BJ (cell line): Measurements from ENCODE around the gene F13B. TPM values are rescaled to one million over a fixed set of nuclear protein-coding genes. Genes with fewer than 3 reads are reported as not detected.
"Not testable (repeated sequence)": the region's sequence is repeated elsewhere in the genome, so short reads cannot be mapped to it uniquely, and the experiment has no call there.

ENCODE experiments used
- CTCF ChIA-PET: fragments of 350-600 bp; formaldehyde crosslinking; extraction: SDS; loops from one replicate; lab custom pipeline; 2021; ENCODE audit warnings: antibody characterized with exemption, inconsistent platforms; lab: Yijun Ruan, JAX
- POLR2A ChIA-PET: fragments of 300-600 bp; sonication (Branson Sonifier 250); formaldehyde crosslinking; extraction: SDS; loops from one replicate; lab custom pipeline; 2021; ENCODE audit warnings: antibody characterized with exemption; lab: Charles Lee
- DNase-seq: peaks from one replicate; pipeline ENCODE4 v3.0.0-alpha.2; 2011; ENCODE audit warnings: low read depth
- H3K27me3 ChIP-seq: 2 replicates; pipeline ENCODE4 v1.6.0; 2011; ENCODE audit warnings: low read length; ENCODE audit not compliant: control insufficient read depth, insufficient read depth
- H3K36me3 ChIP-seq: 2 replicates; pipeline ENCODE4 v1.5.1; 2011; ENCODE audit warnings: low read length; ENCODE audit not compliant: control insufficient read depth, insufficient read depth
- H3K4me3 ChIP-seq: 2 replicates; pipeline ENCODE4 v1.5.1; 2011; ENCODE audit warnings: low read depth, mild to moderate bottlenecking, control low read depth, low read length
- CTCF ChIP-seq: IDR thresholded peaks from 2 replicates; pipeline ENCODE4 v1.5.1; 2011; ENCODE audit warnings: low read depth, mild to moderate bottlenecking, control low read depth, inconsistent platforms, low read length, moderate library complexity; ENCODE audit not compliant: insufficient read depth
- polyA plus RNA-seq: library from polyadenylated mRNA; depleted of rRNA; stranded (reverse); fragments of >200 nt; gene quantifications from 2 replicates; pipeline ENCODE4 v1.2.3, GENCODE V29; 2011

The F13B gene
- polyA plus RNA-seq, 1 experiment, result not detected

GRCh38 chr1:197100677-197101076 lies 33.6 kb upstream of the F13B start:
- ChIA-PET POLR2A (no interaction called here), CTCF (interaction anchor here (1.5 kb wide), 1 partner anchor 12 kb away, joined by 4 read pairs; no protein-coding TSS in a partner anchor)
- no peak overlapping the region for H3K4me3 ChIP-seq
- H3K27me3 ChIP-seq, result no peaks in the 10 kb centered on the region
- TF ChIP-seq CTCF, result no peak
- no peak for DNase-seq
- H3K36me3 ChIP-seq, result no peaks in the 10 kb centered on the region

GRCh38 chr1:197099444-197099843 lies 32.4 kb upstream of the F13B start:
- Histone ChIP-seq H3K36me3 (no peaks in the 10 kb centered on the region), H3K27me3 (no peaks in the 10 kb centered on the region), H3K4me3 (no peak overlapping the region)
- CTCF ChIA-PET, result no interaction called here
- POLR2A ChIA-PET, result no interaction called here
- no peak for TF ChIP-seq CTCF
- DNase-seq, result no peak

- DNase-seq, H3K36me3 ChIP-seq, CTCF ChIA-PET, H3K4me3 ChIP-seq, H3K27me3 ChIP-seq, POLR2A ChIA-PET: not testable (repeated sequence)
Observed at GRCh38 chr1:197096971-197097370, 29.9 kb upstream of the F13B start.

- H3K27me3 ChIP-seq, result no peaks in the 10 kb centered on the region
- TF ChIP-seq CTCF, result no peak
- CTCF ChIA-PET, result no interaction called here
Observed at GRCh38 chr1:197096137-197096536, 29.1 kb upstream of the F13B start.

GRCh38 chr1:197093226-197093885 lies 26.3 kb upstream of the F13B start:
- no peaks in the 10 kb centered on the region for H3K27me3 ChIP-seq
- TF ChIP-seq CTCF, result no peak
- CTCF ChIA-PET, result interaction anchor here (1.5 kb wide), 1 partner anchor 46 kb away, joined by 4 read pairs; no protein-coding TSS in a partner anchor
- POLR2A ChIA-PET, result no interaction called here
- no peak overlapping the region for H3K4me3 ChIP-seq
- DNase-seq, result no peak
- H3K36me3 ChIP-seq, result no peaks in the 10 kb centered on the region; the same call in 1 of the 2 replicates

More at GRCh38 chr1:197096137-197096536, 29.1 kb upstream of the F13B start:
- no peak overlapping the region for H3K4me3 ChIP-seq
- no peak for DNase-seq
- POLR2A ChIA-PET, result no interaction called here
- H3K36me3 ChIP-seq, result no peaks in the 10 kb centered on the region
